Pulmonary artery endothelial cell (primary cell): ENCODE measurements around the gene SNX9. TPM values are rescaled to one million over a fixed set of nuclear protein-coding genes. Genes with fewer than 3 reads are reported as not detected.

ENCODE experiments used
- DNase-seq: peaks from one replicate; pipeline ENCODE4 v3.0.0-alpha.2; 2011; ENCODE audit warnings: low read depth, low spot score
- total RNA-seq: library from RNA; depleted of rRNA; stranded (reverse); fragments of >200 nt; gene quantifications from 2 replicates; pipeline ENCODE4 v1.2.3, GENCODE V29; 2014

Gene SNX9
- total RNA-seq, 1 donor from 2014 or later, result 50.4 TPM

DNA sequence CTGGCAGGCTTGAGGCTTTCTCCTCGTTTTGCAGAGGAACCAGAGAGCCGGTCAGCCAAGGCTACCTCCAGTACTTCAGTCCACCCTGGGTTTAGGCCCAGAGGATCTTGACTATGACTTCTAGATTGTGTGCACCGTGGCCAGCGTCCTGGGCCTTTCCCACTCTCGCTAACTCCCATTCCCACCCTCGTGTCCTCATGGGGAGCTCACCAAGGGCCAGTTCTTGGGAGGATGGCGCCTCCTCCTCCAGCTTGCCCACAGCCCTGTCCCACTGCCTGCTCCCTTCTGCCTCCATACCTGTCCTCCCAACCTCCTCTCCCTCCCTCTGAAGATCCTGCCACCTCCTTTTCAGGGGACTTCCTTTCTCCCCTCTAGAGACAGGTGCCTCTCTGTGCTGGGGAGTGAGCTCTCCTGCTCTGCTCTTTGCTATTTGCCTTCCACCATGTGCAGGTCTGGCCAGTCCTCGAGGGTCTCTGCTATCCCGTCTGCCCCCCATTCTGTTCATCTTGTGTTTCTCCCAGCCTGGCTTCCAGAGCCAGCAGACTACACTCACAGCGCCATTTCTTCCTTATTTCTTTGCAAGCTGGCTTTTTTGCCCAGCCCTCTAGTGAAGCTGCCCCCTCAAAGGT lies 154.2 kb downstream of the SNX9 start:
- no peak for DNase-seq

DNA sequence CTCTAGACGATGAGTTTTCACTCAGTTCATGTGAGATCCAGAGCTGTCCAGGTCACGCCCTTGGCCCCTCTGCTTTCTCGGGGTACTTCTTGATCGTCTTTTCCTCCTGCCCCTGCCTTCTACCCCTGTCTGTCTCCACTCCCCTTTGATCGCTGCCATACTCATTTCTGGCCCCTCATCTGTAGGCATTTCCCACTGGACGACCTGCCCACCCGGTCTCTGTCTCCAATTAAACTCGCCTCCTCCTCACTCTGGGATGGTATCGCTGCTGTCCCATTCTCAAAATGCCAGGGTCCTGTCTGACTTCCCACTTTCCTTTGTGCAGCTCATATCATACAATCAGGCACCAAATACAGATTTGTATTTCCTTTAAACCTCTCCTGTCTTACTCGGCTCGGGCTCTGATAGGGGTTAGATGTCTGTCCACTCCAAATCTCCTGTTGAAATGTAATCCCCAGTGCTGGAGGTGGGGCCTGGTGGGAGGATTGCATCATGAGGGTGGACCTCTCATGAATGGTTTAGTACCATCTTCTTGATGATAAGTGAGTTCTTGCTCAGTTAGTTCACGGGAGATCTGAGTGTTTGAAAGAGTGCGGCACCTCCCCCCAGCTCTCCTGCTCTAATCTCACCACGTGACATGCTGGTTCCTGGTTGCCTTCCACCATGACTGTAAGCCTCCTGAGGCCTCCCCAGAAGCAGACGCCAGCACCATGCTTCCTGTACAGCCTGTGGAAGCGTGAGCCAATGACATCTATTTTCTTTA lies 155.2 kb downstream of the SNX9 start:
- DNase-seq, result no peak

DNA sequence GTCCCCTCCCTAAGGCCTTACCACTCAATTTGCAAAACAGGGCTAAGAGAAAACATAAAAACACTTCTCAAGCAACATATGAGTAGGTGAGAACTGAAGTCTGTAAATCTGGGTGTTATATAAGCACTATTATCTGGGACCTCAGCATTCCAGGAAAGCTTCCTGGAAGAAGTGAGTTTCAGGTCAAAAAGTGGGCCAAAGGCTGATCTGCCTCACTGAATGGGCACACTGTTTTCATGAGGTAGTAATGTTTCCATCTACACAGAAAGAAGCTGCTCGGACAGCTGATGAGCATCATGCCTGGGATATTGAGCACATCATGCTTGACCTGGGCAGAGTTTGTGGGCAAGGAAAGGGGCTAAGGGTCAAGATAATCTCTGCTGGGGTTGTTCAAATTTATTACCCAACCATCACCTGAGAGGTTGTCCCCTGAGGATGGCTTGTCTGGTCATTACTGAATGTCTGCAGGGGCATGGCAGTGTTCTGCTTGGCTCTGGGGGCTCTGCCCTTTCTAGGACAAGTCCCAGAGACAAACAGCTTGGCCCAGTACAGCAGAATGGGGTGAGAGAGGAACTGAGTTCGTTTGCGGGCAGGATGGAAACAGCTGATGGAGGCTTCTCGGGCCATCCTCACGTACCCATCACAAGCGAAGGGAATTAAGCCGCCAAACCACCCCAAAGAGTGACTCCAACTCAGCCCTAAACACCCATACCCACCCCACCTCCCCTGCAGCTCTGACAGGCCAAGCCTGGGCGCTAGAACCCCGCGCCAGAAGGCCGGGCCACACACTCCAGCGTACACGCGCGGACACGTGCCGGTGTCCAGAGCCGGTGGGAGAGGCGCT lies 157.5 kb downstream of the SNX9 start:
- no peak for DNase-seq

DNA sequence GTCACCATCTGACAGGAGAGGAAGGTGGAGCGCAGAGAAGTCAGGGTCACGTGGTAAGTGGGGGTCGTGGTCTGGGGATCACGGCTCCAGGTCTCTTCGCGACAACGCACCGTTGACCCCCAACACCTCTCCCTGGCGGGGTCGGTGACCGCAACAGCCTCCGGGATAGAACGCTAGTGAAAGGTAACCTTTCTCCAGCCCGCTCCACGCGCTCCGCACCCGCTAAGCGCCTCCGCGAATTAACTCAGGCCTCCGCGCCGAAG lies 158.0 kb downstream of the SNX9 start:
- DNase-seq, result no peak

DNA sequence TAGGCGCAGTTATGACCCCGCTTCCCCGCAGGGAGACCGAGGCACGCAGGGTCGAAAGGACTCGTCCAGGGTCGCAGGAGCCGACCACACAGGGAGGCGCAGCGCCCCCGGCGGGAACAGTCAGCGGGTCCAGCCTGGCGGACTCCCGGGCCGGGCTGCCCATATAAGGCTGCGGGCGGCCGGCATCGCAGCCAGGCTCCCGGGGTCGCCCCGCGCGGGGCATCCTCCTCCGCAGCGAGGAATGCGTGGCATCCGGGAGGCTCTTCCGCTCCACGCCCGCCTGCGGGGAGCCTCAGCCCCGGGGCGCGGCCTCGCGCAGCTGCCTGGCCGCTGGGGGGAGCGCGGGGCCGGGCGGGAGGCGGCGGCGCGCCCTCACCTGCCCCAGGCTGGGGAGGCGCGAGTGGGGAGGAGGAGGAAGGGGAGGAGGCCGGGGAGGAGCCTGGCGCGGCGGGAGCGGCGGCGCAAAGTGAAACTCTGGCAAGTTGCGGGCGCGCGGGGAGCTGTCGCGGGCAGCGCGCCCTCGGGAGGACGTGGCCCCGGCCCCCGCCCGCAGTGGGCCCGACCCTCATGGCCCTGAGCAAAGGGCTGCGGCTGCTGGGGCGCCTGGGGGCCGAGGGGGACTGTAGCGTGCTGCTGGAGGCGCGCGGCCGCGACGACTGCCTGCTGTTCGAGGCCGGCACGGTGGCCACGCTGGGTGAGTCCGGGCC lies 158.5 kb downstream of the SNX9 start, which contains the start of gene SYNJ2:
TSS of gene SYNJ2 (plus strand) at position 469 of the 707 bp plus-strand sequence. CDS start at position 568, 99 bp downstream.
- no peak for DNase-seq

DNA sequence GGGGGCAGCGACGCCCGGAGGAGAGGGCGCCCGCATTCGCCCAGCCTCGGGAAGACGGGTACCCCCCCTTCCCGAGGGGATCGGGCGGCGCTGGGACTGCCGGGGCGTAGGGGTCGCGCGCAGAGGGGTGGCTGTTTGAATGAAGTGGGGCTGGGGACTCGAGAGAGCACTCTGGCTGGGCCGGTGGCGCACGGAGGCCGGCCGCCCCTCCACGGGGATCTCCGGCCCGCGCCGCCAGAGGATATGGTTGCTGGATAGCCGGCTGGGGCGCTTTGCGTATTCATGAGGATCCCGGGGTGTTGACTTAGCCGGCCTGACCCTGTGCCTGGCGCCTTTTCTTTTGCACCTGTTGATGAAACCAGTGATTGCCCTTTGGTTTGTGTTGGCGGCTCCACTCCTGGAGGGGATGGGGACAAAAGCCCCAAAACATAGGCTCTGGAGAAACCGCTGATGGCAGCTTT lies 159.1 kb downstream of the SNX9 start:
- DNase-seq, result no peak

DNA sequence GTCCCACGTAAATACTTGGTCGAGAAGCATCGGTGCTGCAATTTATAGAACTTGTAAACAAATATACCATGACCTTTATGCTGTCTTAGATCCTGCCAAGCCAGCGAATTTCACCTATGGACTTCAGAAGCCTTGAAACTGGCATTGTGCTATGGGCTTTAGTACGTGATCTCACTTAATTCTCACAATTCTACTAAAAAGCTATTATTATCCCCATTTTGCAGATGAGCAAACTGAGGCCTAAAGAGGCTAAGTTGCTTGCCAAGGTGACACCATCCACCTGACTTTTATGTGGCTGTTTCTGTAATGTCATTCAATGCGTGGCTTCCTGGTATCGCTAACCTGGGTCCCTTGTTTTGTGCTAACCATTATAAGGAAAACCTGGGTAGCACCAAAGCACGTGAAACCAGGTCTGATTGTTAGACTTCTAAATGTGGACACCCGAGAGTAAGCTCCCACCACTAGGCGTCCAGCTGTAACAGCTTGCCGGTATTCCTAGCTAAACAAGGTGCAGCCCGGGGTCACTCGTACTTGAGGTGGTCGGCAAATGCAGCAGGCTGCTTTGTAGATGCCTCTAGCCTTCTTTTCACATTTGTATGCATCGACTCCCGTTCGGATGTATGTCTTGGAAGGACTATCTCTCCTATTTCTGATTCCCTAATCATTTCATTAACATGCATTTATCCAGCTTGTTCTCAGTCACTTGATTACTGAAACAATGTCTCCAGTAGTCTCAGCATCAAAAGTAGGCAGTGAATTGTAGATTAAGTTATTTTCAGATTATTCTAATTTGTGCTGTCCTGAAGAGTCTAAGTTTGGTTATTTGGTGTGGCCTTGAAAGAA lies 159.7 kb downstream of the SNX9 start:
- DNase-seq, result no peak

DNA sequence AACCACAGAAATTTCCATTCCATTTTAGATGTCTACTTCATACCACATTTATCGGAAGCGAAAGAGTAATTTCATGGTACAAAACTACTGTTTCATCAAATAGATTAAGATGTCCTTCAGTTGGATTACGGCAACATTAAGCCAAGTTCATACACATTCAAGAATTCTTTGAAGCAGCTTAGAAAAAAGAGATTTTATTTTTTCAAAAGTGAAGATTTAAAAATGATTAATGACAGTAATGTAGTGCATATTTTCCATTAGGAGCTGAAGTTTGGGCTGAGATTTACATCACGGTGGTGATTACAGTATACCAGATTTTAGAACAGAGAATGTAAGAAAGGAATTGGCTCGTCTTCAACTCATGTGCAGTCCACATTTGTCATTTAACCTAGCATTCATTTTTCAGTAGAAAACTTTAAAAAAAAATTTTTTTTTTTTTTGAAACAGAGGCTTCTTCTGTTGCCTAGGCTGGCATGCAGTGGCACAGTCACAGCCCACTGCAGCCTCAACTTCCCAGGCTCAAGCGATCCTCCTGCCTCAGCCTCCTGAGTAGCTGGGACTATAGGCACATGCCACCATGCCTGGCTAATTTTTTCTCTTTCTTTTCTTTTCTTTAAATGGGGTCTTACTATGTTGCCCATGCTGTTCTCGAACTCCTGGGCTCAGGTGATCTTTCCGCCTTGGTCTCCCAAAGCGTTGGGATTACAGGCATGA lies 160.5 kb downstream of the SNX9 start:
- no peak for DNase-seq

DNA sequence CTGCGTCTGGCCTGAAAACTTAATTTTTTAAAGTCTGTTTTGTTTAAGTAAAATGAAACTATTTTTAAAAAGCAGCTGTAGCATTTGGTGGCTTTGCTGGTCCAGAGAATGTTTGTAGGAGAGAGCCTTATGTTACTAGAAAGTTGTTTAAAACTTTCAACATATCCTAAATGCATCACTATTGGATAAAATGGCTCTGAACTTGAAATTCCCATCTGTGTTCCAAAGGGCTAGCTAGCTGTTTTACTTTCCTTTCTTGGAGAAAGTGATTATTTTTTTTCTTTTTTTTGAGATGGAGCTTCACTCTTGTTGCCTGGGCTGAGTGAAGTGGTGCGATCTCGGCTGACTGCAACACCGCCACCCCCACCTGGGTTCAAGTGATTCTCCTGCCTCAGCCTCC lies 161.1 kb downstream of the SNX9 start:
- no peak for DNase-seq

DNA sequence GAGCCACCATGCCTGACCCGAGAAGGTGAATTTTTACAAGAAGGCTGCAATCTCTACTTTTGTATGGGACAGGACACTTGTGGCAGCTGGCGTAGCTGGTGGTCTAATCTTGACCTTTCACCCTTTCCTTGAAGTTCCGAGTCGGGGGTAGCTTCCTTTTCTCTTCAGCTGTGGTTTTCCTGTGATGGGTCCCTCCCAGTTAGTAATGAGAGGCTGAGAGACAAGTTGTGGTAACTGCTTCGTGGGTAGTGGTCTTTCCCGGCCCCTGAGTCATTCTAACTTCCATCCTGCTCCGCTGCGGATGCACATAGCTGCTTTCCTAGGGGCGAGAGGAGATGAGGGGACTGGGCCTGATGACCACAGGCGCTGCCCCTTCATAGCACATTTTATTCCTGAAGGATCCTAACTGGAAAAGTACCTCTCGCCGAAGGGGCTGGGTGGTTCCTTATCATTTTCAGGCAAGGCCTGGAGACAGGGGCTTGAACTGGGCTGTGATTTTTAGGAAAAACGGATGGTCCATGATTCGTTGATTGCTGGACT lies 161.7 kb downstream of the SNX9 start:
- no peak for DNase-seq

DNA sequence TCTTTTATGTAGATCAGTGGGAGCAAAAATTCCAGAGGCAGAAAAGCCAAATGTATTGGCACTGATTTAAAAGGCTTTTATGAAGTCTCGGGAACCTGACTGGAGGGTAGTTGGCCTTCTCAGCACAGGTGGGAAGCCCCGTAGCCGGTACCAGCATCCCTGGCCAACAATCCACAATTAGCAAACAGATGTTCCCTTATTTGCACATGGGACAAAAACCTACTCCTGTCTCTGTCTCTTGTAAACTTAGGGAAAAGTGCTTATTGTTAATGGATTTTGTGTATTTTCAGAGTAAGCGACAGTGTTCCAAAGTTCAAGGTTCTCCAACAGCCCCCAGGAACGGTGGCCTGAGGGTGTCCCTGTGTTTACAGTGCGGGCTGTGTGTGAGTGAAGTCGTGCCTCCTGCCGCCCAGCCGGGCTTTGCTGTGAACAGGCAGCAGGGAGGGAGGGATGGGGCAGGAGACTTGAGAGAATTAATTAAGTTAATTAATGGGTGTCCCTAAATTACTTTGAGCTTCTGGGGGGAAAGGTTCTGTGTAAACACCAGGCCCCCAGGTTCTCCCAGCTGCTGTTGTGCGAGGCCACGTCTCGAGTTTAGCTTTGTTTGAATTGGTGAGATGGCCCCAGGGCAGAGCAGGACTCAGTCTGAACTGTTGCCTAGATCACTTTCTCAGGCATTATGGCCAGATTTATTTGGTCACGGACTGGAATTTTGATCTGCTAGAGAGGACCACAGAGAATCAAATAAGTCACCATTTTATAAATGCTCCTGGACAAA lies 162.5 kb downstream of the SNX9 start:
- DNase-seq, result no peak

DNA sequence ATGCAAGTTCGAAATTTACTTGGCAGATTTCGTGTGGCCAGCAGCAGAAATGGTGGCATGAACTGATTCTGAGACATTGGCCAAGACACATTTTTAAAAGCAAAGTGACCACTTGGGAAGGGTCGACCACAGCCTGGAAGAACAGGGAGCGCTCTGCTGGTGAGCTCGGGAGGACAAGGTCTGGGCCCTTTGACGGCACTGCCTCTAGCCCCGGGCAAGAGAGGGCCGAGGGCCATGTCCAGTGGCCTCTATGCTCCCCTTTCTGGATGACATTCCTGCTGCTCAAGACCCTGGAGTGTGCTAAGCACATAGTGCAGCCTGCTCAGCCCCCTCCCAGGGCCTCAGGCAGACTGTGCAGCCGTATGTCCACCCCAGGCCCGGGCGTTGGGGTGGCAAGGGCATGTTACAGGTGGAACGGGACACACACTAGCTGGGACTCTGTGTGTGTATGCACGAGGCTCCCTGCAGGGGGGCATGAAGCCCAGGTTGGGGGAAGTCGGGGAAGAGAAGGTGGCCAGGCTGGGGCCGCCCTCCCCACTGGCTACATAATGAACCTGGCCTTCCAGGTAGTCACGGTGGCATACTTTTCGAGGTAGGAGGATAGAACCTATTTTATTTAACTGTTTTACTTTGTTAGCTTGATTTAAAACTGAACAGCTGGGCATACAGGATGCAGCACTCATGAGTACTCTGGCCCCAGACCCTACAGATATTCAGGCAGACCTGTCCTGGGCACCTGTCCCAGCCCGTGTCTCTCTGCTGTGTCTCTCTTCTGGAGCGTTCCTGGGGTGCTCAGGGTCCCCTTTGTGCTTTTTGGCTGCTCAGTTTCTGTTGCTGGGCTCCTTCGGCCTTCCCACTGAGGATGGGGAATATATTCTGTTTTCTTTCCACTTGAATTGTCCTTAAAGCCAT lies 165.0 kb downstream of the SNX9 start:
- no peak for DNase-seq

DNA sequence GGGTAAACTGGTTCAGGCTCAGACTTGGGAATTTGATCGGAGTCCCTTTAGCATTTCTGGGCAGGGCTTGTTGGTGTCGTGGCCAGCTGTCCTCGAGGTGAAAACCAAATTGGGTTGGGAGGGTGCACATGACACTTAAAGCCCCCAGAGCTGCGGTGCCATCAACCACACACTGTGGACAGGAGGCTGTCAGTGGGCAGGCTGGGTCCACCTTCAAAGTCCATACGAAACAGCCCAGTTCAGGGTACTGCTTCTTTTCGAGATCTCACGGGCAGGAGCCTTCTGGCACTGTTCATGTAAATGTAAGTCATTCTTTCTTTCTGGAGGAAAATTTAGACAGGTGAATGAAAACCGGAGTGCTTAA lies 165.6 kb downstream of the SNX9 start:
- DNase-seq, result no peak

DNA sequence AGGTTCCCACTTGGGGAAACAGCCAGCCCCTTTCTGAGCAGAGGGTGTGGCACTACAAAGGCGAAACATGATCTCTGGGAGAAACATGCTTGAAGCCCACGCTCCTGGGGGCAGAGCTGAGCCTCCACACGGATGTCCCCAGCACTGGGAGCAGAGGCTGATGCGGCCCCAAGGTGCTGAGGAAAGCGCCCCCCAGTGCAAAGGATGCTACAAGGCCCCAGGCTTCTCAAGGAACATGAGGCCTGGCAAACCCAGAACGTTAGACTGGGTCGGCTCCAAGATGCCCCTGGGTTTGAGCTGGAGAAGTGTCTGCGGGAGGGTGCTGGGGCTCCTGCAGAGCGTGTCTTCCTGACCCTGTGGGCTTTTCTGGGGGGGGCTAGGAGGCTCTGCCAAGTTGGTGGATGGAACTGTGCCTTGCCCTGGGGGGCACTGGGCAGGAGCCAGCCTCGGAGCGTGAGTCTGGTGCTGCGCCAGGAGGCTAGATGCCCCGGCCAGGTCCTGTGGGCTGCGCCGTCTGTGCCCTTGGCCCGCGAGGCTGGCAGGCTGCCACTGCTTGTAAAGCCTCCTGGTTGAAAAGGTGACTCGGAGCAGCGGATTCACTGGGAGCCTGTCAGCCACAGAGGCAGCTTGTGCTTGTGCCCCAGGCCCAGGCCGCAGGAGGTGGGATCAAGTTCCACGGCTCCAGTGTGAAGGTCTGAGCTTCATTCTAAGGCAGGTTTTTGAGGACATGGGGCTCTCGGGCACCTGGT lies 166.7 kb downstream of the SNX9 start:
- no peak for DNase-seq

DNA sequence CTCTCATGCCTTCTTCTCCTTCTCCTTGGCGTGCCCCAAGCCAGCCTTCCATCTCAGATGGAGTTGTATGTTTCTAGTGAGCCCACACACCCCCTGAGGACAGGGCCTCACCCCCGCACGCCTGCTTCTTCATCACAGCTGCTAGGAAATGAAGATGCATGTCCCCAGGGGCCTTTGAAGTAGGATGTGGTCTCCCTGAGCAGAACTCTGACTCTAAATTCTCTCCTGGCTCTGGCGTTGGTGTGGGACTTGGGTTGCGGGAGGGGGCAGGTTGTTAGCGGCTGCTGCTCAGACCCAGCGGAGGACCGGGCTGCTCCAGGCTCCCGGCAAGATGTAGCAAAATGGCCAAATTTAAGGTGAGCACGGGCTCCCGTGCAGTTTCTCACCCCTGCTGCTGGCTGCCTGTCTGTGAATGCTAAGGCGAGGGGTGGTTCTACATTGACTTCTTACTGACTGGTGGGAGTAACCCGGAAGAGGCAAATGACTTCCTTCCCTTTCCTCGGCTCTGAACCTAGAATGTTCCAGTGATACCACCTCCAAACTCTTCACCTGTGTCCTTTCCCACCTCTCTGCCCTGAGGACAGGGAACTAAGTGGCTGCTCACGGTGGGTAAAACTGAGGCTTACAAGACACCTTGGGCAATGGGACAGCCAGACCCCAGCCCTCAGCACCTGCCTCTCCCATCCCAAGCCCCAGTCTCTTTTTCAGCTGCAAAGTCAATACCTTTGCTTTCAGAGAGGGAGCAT lies 167.4 kb downstream of the SNX9 start:
- no peak for DNase-seq

DNA sequence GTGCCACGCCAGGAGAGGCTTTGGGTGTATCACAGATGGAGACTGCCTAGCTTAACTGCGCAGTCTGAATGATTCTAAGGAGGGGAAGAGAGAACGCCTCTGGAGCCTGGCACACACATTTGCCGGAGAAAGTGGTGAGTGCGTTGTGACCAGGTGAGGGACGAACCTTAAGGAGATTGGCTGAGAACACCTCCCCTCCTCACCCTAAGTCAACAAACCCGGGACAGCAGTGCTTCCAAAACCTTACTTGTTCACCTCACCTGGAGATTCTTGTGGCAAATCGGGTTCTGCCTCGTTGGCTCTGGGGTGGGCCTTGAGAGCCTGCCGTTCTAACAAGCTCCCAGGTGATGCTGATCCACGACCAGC lies 168.0 kb downstream of the SNX9 start:
- no peak for DNase-seq

DNA sequence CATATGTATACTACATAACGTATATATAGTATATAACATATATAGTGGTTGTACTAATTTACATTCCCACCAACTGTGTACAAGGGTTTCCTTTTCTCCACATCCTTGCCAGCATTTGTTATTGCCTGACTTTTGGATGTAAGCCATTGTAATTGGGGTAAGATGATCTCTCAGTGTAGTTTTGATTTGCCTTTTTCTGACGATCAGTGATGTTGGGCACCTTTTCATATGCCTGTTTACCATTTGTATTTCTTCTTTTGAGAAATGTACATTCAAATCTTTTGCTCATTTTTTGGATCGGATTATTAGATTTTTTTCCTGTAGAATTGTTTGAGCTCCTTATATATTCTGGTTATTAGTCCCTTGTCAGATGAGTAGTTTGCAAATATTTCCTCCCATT lies 170.0 kb downstream of the SNX9 start:
- DNase-seq, result no peak
